ENCODE data around the gene PRF1. TPM values are rescaled to one million over a fixed set of nuclear protein-coding genes. Genes with fewer than 3 reads are reported as not detected.
"Not testable (repeated sequence)": the region's sequence is repeated elsewhere in the genome, so short reads cannot be mapped to it uniquely, and the experiment has no call there.

Gene PRF1
- total RNA-seq, 1 experiment from 2014 or later, result not detected

- no peak for DNase-seq (ENCODE audit: low read depth)
These were observed 9.0 kb downstream of the PRF1 start for GRCh38 chr10:70593513-70593890.

- no peak for DNase-seq (ENCODE audit: low read depth)
These were observed 9.6 kb downstream of the PRF1 start for GRCh38 chr10:70592746-70593512.

- DNase-seq (ENCODE audit: low read depth), result no peak
These were observed 10.3 kb downstream of the PRF1 start for GRCh38 chr10:70592186-70592735.

- no peak for DNase-seq (ENCODE audit: low read depth)
These were observed 11.7 kb downstream of the PRF1 start for GRCh38 chr10:70590655-70591416.

- DNase-seq (ENCODE audit: low read depth), result peak; percentile 61
These were observed 12.5 kb downstream of the PRF1 start for GRCh38 chr10:70589762-70590654.

- no peak for DNase-seq (ENCODE audit: low read depth)
These were observed 13.5 kb downstream of the PRF1 start for GRCh38 chr10:70588859-70589570.

- no peak for DNase-seq (ENCODE audit: low read depth)
These were observed 14.3 kb downstream of the PRF1 start for GRCh38 chr10:70588255-70588654.

GRCh38 chr10:70587045-70587658 lies 15.4 kb downstream of the PRF1 start:
- no peak for DNase-seq (ENCODE audit: low read depth)

GRCh38 chr10:70586348-70586930 lies 16.1 kb downstream of the PRF1 start:
- no peak for DNase-seq (ENCODE audit: low read depth)

GRCh38 chr10:70585578-70586169 lies 16.9 kb downstream of the PRF1 start:
- DNase-seq (ENCODE audit: low read depth), result no peak

GRCh38 chr10:70584909-70585544 lies 17.5 kb downstream of the PRF1 start:
- no peak for DNase-seq (ENCODE audit: low read depth)

GRCh38 chr10:70584366-70584765 lies 18.2 kb downstream of the PRF1 start:
- no peak for DNase-seq (ENCODE audit: low read depth)

GRCh38 chr10:70583669-70584037 lies 18.9 kb downstream of the PRF1 start:
- DNase-seq (ENCODE audit: low read depth), result no peak

- no peak for DNase-seq (ENCODE audit: low read depth)
These were observed 19.5 kb downstream of the PRF1 start for GRCh38 chr10:70582793-70583668.

- not testable (repeated sequence) for DNase-seq (ENCODE audit: low read depth)
These were observed 21.4 kb downstream of the PRF1 start for GRCh38 chr10:70581176-70581575.

GRCh38 chr10:70579234-70580002 lies 23.1 kb downstream of the PRF1 start:
- peak; percentile 60 for DNase-seq (ENCODE audit: low read depth)

- peak; percentile 98 for DNase-seq (ENCODE audit: low read depth)
These were observed 24.1 kb downstream of the PRF1 start for GRCh38 chr10:70578371-70578947.

Measured in RPMI7951 (cell line).